ENCODE data around the gene CLEC4G.

CLEC4G gene

DNA sequence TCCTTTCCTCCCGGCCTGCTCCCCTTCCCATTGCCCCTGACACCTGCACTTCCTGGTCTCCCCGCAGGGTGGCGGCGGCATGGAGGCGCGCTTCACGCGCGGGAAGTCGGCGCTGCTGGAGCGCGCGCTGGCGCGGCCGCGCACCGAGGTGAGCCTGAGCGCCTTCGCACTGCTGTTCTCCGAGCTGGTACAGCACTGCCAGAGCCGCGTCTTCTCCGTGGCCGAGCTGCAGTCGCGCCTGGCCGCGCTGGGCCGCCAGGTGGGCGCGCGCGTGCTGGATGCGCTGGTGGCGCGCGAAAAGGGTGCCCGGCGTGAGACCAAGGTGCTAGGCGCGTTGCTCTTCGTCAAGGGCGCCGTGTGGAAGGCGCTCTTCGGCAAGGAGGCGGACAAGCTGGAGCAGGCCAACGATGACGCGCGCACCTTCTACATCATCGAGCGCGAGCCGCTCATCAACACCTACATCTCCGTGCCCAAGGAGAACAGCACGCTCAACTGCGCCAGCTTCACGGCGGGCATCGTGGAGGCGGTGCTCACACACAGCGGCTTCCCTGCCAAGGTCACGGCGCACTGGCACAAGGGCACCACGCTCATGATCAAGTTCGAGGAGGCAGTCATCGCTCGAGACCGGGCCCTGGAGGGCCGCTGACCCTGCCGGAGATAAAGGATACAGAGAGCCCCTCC is 49.6 kb downstream of the CLEC4G start:
- Histone ChIP-seq H3K4me3 (ENCODE audit: low read length) (peak overlapping the region; percentile 72), H3K4me1 (ENCODE audit: control insufficient read depth, insufficient read depth, low read length) (peaks cover 10% of the 10 kb centered on the region), H3K9ac (ENCODE audit: low read length) (peak overlapping the region; percentile 93), H3K27me3 (ENCODE audit: control insufficient read depth, insufficient read depth, low read length) (peaks cover 15% of the 10 kb centered on the region), H3K36me3 (ENCODE audit: control insufficient read depth, insufficient read depth, low read length) (no peaks in the 10 kb centered on the region), H3K9me3 (ENCODE audit: control insufficient read depth, low read length) (no peaks in the 10 kb centered on the region)

GRCh38 chr19:7681340-7682174 is 50.4 kb downstream of the CLEC4G start:
- Histone ChIP-seq H3K4me3 (ENCODE audit: low read length) (peak overlapping the region; percentile 72), H3K27me3 (ENCODE audit: control insufficient read depth, insufficient read depth, low read length) (peaks cover 15% of the 10 kb centered on the region), H3K36me3 (ENCODE audit: control insufficient read depth, insufficient read depth, low read length) (no peaks in the 10 kb centered on the region), H3K4me1 (ENCODE audit: control insufficient read depth, insufficient read depth, low read length) (peaks cover 10% of the 10 kb centered on the region), H3K9me3 (ENCODE audit: control insufficient read depth, low read length) (no peaks in the 10 kb centered on the region), H3K9ac (ENCODE audit: low read length) (peak overlapping the region; percentile 93)

GRCh38 chr19:7680606-7681339 is 51.1 kb downstream of the CLEC4G start, which contains the start of gene TRAPPC5:
TSS of gene TRAPPC5 (plus strand) at chr19:7680833. CDS start at chr19:7682254, 1,421 bp downstream.
- H3K9me3 ChIP-seq (ENCODE audit: control insufficient read depth, low read length): no peaks in the 10 kb centered on the region
- peaks cover 23% of the 10 kb centered on the region for H3K27me3 ChIP-seq (ENCODE audit: control insufficient read depth, insufficient read depth, low read length)
- no peaks in the 10 kb centered on the region for H3K36me3 ChIP-seq (ENCODE audit: control insufficient read depth, insufficient read depth, low read length)
- H3K4me3 ChIP-seq (ENCODE audit: low read length): peak within 1 kb of the TSS; percentile 72
- H3K4me1 ChIP-seq (ENCODE audit: control insufficient read depth, insufficient read depth, low read length): peaks cover 10% of the 10 kb centered on the region
- H3K9ac ChIP-seq (ENCODE audit: low read length): peak within 1 kb of the TSS; percentile 93

DNA sequence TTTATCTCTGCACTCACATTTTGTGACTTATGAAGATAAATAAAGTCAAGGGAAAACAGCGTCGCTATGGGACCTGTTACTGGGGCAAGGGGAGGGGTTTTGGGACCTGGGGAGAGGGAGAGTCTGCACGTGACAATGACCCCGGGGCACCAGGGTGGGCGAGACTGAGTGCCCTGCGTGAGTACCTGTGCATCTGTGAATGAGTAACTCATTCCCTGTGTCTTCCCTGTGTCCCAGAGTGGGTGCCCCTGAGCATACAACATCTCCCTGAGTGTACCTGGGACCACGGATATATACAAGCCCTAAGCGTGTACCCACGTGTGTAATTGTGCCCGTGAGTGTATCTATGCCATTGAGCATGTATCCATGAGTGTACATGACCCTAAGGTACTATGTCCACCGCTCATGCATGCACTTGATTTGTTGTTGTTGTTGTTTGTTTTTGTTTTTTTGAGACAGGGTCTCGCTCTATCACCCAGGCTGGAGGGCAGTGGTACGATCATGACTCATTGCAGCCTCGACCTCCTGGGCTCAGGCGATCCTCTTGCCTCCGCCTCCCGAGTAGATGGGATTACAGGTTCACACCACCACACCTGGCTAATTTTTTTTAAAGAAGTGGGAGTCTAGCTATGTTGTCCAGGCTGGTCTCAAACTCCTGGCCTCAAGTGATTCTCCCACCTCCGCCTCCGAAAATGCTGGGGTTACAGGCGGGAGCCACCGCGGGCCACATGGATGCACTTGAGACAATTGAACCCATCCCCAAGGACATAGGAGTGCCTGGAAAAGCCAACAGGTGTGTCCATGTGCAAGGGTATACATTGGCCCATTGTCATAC is 51.9 kb downstream of the CLEC4G start:
- H3K9ac ChIP-seq (ENCODE audit: low read length): peak overlapping the region; percentile 93
- H3K4me3 ChIP-seq (ENCODE audit: low read length): peak overlapping the region; percentile 72
- peaks cover 23% of the 10 kb centered on the region for H3K27me3 ChIP-seq (ENCODE audit: control insufficient read depth, insufficient read depth, low read length)

DNA sequence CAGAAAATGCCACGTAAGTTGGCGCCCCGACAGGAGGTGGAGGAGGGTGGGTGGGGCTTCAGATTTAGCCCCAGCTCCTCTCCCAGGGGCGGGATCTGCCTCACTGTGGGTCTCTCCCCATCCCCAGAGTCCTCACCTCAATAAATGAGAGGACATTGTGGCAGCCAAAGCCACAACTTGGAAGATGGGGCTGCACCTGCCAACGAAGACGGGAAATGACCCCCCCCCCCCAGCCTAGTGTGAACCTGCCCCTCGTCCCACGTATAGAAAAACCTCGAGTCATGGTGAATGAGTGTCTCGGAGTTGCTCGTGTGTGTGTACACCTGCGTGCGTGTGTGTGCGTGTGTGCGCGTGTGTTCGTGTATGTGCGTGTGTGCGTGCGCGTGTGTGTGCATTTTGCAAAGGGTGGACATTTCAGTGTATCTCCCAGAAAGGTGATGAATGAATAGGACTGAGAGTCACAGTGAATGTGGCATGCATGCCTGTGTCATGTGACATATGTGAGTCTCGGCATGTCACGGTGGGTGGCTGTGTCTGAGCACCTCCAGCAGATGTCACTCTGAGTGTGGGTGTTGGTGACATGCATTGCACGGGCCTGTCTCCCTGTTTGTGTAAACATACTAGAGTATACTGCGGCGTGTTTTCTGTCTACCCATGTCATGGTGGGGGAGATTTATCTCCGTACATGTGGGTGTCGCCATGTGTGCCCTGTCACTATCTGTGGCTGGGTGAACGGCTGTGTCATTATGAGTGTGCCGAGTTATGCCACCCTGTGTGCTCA is 52.7 kb downstream of the CLEC4G start:
- no peaks in the 10 kb centered on the region for H3K9me3 ChIP-seq (ENCODE audit: control insufficient read depth, low read length)
- H3K36me3 ChIP-seq (ENCODE audit: control insufficient read depth, insufficient read depth, low read length): no peaks in the 10 kb centered on the region
- no peak overlapping the region for H3K4me3 ChIP-seq (ENCODE audit: low read length)
- peaks cover 23% of the 10 kb centered on the region for H3K27me3 ChIP-seq (ENCODE audit: control insufficient read depth, insufficient read depth, low read length)
- no peak overlapping the region for H3K9ac ChIP-seq (ENCODE audit: low read length)
- H3K4me1 ChIP-seq (ENCODE audit: control insufficient read depth, insufficient read depth, low read length): peaks cover 11% of the 10 kb centered on the region

More for the DNA sequence above, 51.9 kb downstream of the CLEC4G start:
- Histone ChIP-seq H3K9me3 (ENCODE audit: control insufficient read depth, low read length) (no peaks in the 10 kb centered on the region), H3K36me3 (ENCODE audit: control insufficient read depth, insufficient read depth, low read length) (no peaks in the 10 kb centered on the region), H3K4me1 (ENCODE audit: control insufficient read depth, insufficient read depth, low read length) (peaks cover 10% of the 10 kb centered on the region)
